Heart right ventricle (tissue), 16 donors: ENCODE data around the gene MREG. TPM values are rescaled to one million over a fixed set of nuclear protein-coding genes. Genes with fewer than 3 reads are reported as not detected.

ENCODE experiments used
- ATAC-seq, 8 donors: fragments of 200-7000 bp; cut with Tn5 transposase; one replicate each; pipeline ENCODE4 v1.9.1; 2020; ENCODE audit warnings: mild to moderate bottlenecking in 8 of 8, moderate library complexity in 8 of 8, moderate number of reproducible peaks in 1 of 8
- DNase-seq, 2 donors: peaks; one replicate each; pipeline ENCODE4 v3.0.0-alpha.2; 2020
- H3K27ac ChIP-seq, 10 donors: fragments of 200-600 bp; sonication (generic) in 2 of 10; one replicate each; pipeline versions ENCODE4 v1.5.0 to v1.8.0; 2020 to 2022; ENCODE audit warnings: mild to moderate bottlenecking in 3 of 10
- H3K27me3 ChIP-seq, 7 donors: fragments of 200-600 bp; one replicate each; pipeline ENCODE4 v1.8.0; 2021 to 2022; ENCODE audit warnings: mild to moderate bottlenecking in 2 of 7
- H3K36me3 ChIP-seq, 9 donors: fragments of 200-600 bp; sonication (generic) in 1 of 9; one replicate each; pipeline versions ENCODE4 v1.5.0 to v1.8.0; 2020 to 2022; ENCODE audit warnings: mild to moderate bottlenecking in 2 of 9
- H3K4me1 ChIP-seq, 9 donors: fragments of 200-600 bp; sonication (generic) in 1 of 9; one replicate each; pipeline versions ENCODE4 v1.5.0 to v1.8.0; 2020 to 2022; ENCODE audit warnings: mild to moderate bottlenecking in 4 of 9
- H3K4me3 ChIP-seq, 10 donors: fragments of 200-600 bp; sonication (generic) in 2 of 10; one replicate each; pipeline versions ENCODE4 v1.5.0 to v1.8.0; 2020 to 2022; ENCODE audit warnings: mild to moderate bottlenecking in 7 of 10, moderate library complexity in 2 of 10
- H3K9me3 ChIP-seq, 11 donors: fragments of 200-600 bp in 10 of 11; sonication (generic) in 2 of 11; one replicate each; pipeline versions ENCODE4 v1.5.0 to v1.8.0; 2013 to 2022; ENCODE audit warnings: mild to moderate bottlenecking in 2 of 11, control low read depth in 1 of 11, moderate library complexity in 1 of 11
- WGBS, 2 donors: extraction: QIAGEN DNeasy Blood & Tissue Kit; methylation state at CpG; one replicate each; pipeline ENCODE4 v1.1.7; 2013; ENCODE audit warnings: inconsistent platforms in 1 of 2; 5-methylcytosine and 5-hydroxymethylcytosine counted together
- intact Hi-C, 10 donors: fragments of 100-400 bp; cut with DNase I; formaldehyde crosslinking; loops; one replicate each; pipeline versions ENCODE4 v1.11.1 to v1.14.2; 2022
- polyA plus RNA-seq, 2 donors: library from polyadenylated mRNA; stranded (reverse); fragments of 200-250 nt; gene quantifications; one replicate each; pipeline ENCODE4 v1.2.3, GENCODE V29; 2013
- total RNA-seq, 10 donors: library from RNA; stranded (reverse); fragmentation: NEBNext Ultra II Directional in 3 of 10; extraction: Animal tissue kit (Norgen Biotek cat#: 25700) in 3 of 10; gene quantifications; one replicate each; pipeline versions ENCODE4 v1.2.1 to v1.2.4, GENCODE V29; 2021 to 2023
- TF ChIP-seq, protein P1 (sequence below), 9 donors: fragments of 200-600 bp; sonication (generic) in 2 of 9; IDR thresholded peaks; one replicate each; pipeline versions ENCODE4 v1.5.0 to v1.8.0; 2021 to 2022; ENCODE audit warnings: antibody characterized with exemption in 9 of 9, mild to moderate bottlenecking in 5 of 9, moderate library complexity in 1 of 9
- donor health status: Arrhythmogenic right ventricular cardiomyopathy.
- donor health status: ischemic (EF 13 %, LVEDD 7.1; RV severe dilation, severe dysfunction).
- donor health status: healthy with polysubstance abuse.
- donor health status: DM: no; HTN: yes; CAD: no.
- donor health status: DM: no; HTN: no; CAD: no.
- donor health status: ischemic (EF 25% LVEDD 6.9; RV normal size, moderate dysfunction).
- donor health status: ischemic (EF 25% LVEDD 5.7; RV mildly dilated, moderate dysfunction).
- donor health status: healthy.
- donor health status: DM: yes; HTN: yes; CAD: no.
- donor health status: Ischemic cardiomyopathy.
- donor health status: ischemic (EF 35%, LVEDD 5.7; RV mildly dilated, moderate dysfunction).
- donor health status: nonischemic (EF 11% LVEDD 7.7; RV severe dilation, severe dysfunction).
- donor health status: DM: yes; HTN: yes; CAD: no.
- donor health status: PGD.
- donor health status: ischemic (EF 29% LVEDD 5.4; RV normal size, mild dysfunction).
- donor health status: nonischemic (EF 23%, LVEDD 6.1; RV moderate dilation, normal function).

The MREG gene
- total and polyA plus RNA-seq, 12 donors = 0.13 to 1.5 (median 0.38) TPM

DNA sequence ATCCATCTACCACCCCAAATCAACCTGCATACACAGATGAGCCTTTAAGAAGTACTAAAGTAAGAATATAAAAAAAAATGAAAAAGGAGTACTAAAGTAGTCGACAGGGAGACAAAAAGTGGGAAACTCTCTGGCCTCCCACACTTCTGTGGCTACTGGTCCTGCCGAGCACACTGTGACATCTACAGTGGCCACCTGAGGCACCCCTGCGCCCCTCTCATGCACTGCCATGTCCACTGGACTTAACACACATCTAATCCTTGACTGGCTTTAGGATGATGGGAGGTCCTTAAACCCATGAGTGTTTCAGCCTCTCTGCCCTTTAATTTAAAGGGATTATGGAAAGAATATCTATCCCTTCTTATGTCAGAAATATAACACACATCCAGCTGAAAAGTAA is 71.2 kb downstream of the MREG start:
- Histone ChIP-seq H3K4me3 (no peak overlapping the region), H3K27me3 (no peaks in the 10 kb centered on the region), H3K4me1 (no peaks in the 10 kb centered on the region), H3K9me3 (no peaks in the 10 kb centered on the region), H3K27ac (no peak overlapping the region), H3K36me3 (peaks cover 0 to 12% (median 0%) of the 10 kb centered on the region in 9 donors)
- ATAC-seq = no peak
- 90 to 92% methylated on average over 3 of the region's 3 CpGs for WGBS, 2 donors
- intact Hi-C loops = no loop called here
- TF ChIP-seq, protein P1, sequence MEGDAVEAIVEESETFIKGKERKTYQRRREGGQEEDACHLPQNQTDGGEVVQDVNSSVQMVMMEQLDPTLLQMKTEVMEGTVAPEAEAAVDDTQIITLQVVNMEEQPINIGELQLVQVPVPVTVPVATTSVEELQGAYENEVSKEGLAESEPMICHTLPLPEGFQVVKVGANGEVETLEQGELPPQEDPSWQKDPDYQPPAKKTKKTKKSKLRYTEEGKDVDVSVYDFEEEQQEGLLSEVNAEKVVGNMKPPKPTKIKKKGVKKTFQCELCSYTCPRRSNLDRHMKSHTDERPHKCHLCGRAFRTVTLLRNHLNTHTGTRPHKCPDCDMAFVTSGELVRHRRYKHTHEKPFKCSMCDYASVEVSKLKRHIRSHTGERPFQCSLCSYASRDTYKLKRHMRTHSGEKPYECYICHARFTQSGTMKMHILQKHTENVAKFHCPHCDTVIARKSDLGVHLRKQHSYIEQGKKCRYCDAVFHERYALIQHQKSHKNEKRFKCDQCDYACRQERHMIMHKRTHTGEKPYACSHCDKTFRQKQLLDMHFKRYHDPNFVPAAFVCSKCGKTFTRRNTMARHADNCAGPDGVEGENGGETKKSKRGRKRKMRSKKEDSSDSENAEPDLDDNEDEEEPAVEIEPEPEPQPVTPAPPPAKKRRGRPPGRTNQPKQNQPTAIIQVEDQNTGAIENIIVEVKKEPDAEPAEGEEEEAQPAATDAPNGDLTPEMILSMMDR (IDR thresholded peaks at IDR 0.05) = no peak
- no peak for DNase-seq

DNA sequence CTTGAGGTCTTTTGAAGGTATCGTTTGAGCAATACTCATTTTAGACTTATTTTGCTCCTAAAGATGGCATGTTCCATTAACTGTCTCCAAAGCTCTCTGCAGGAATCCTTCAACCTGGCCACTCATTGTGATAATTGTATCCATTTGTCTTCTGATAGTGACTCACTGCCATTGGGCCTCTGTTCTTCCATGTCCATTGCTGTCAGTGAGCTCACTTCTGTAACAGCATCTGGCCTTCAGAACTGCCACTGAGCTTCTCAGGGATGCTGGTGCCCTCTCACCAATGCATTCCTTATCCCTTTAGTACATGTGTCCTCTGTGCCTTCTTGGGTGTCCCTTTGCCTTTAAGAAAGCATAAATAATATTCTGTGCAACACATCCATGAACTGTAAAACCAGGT is 71.6 kb downstream of the MREG start:
- no peaks in the 10 kb centered on the region for H3K27me3 ChIP-seq
- no peak overlapping the region for H3K4me3 ChIP-seq
- no peaks in the 10 kb centered on the region for H3K9me3 ChIP-seq
- TF ChIP-seq, protein P1 (IDR thresholded peaks at IDR 0.05) = no peak
- DNase-seq = no peak
- no peak overlapping the region for H3K27ac ChIP-seq
- ATAC-seq = no peak
- H3K4me1 ChIP-seq = no peaks in the 10 kb centered on the region
- 97 to 100% methylated on average over 1 of the region's 1 CpG for WGBS, 2 donors
- intact Hi-C loops = no loop called here
- peaks cover 0 to 12% (median 0%) of the 10 kb centered on the region in 9 donors for H3K36me3 ChIP-seq

DNA sequence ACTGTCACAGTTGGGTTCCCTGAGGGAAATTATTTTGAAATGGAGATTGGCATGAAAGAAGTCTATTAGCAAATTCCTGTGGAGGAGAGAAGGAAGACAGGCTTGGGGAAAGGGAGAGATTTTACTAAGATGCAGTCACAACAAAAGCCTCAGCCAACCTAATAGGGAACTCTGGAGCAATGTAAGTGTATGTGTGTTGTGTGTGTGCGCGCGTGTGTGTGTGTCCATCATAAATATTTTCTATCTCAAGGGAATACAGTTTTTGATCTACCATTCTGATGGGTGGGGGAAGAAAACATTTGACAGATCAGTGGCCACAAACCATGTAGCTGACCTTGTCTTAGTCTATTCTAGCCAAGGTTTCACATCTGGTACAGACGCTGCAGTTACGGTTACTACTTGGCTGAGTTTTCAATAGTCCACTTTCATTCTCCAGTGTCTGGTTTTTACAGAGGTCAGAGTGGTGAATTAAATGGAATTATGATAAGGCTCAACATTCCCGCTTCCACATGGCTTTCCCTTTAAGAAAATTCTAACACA is 72.6 kb downstream of the MREG start:
- no peak for DNase-seq
- WGBS, 2 donors = 83 to 91% methylated on average over 6 of the region's 6 CpGs

DNA sequence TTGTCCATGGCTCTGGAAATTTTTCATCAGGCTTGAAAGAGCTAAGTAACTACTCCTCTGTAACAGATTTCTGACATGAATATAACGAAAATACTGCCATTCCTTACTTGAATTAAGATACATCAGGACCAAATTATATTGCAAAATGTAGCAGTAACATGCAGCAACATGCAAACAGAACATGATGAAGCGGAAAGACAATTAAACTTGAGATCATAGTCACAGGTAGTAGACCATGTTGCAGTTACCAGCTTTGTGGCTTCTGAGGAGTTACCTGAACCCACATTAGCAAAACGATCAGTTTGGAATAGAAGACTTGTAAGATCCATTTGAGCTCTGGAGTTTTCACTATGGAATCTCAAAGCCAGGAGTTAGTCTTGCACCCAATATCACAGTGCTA is 76.2 kb downstream of the MREG start:
- Histone ChIP-seq H3K36me3 (no peaks in the 10 kb centered on the region), H3K4me3 (no peak overlapping the region), H3K27ac (no peak overlapping the region), H3K27me3 (no peaks in the 10 kb centered on the region), H3K4me1 (no peaks in the 10 kb centered on the region), H3K9me3 (no peaks in the 10 kb centered on the region)
- ATAC-seq (no peak), DNase-seq (no peak)
- TF ChIP-seq, protein P1 (IDR thresholded peaks at IDR 0.05) = no peak
- WGBS, 2 donors = 88% methylated on average over 3 of the region's 3 CpGs
- intact Hi-C loops = no loop called here

More for the DNA sequence above, 72.6 kb downstream of the MREG start:
- TF ChIP-seq, protein P1 (IDR thresholded peaks at IDR 0.05) = no peak
- peaks cover 0 to 12% (median 0%) of the 10 kb centered on the region in 9 donors for H3K36me3 ChIP-seq
- no peak overlapping the region for H3K27ac ChIP-seq
- intact Hi-C loops = no loop called here
- ATAC-seq = no peak
- no peaks in the 10 kb centered on the region for H3K27me3 ChIP-seq
- no peak overlapping the region for H3K4me3 ChIP-seq
- H3K9me3 ChIP-seq = no peaks in the 10 kb centered on the region
- H3K4me1 ChIP-seq = no peaks in the 10 kb centered on the region
